ENCODE results near the gene CELA2B.
"Not testable (repeated sequence)": the region's sequence is repeated elsewhere in the genome, so short reads cannot be mapped to it uniquely, and the experiment has no call there.

The CELA2B gene

GRCh38 chr1:15469361-15469760, 6.5 kb upstream of the CELA2B start:
- no peak for DNase-seq (ENCODE audit: low spot score)

GRCh38 chr1:15469821-15470448, 6.0 kb upstream of the CELA2B start:
- not testable (repeated sequence) for DNase-seq (ENCODE audit: low spot score)

DNA sequence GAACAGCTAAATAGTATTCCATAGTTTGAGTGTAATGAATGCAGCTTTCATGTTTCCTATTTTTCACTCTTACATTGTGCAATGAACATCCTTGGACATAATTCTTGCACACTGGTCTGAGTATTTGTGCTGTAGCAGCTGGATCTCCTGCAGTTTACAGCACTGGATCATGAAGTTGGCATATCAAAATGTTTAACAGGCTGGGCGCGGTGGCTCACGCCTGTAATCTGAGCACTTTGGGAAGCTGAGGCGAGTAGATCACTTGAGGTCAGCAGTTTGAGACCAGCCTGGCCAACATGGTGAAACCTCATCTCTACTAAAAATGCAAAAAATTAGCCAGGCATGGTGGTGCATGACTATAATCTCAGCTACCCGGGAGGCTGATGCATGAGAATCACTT, 4.8 kb upstream of the CELA2B start:
- not testable (repeated sequence) for DNase-seq (ENCODE audit: low spot score)

- not testable (repeated sequence) for DNase-seq (ENCODE audit: low spot score)
Measured at GRCh38 chr1:15471723-15472122, 4.2 kb upstream of the CELA2B start.

DNA sequence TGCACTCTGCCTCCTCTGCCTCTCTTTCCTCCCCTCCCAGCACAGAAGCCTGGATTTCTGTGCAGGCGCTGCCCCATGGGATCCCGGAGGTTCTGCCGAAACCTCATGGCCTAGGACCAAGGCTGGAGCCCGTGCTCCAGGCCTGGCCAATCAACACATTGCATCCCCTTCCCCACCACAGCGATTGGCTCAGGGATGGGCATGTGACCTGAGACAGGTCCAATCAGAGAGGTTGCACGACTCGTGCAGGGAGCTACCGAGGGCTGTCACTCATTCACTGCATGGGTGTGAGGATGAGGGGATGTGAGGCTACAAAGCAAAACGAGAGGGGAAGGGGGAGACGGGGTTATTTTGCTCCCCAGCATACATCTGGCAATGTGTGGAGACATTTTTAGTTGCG, 3.3 kb upstream of the CELA2B start:
- no peak for DNase-seq (ENCODE audit: low spot score)

DNA sequence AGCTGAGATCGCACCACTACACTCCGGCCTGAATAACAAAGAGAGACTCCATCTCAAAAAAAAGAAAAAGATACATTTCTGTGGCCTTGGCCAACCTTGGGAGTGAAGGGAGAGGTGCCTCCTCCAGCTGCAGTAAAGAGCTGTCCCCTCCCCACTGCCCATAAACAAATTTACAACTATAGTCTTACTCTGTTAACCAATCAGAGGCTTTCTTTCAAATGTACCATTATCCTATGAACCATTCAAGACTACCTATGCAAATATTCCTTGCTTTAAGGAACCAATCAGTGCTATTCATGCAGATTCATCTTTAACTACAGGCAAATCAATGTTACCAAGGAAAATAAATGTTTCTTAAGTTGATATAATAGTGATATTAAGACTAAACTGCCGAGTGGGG, 1.0 kb downstream of the CELA2B start:
- no peak for DNase-seq (ENCODE audit: low spot score)

- no peak for DNase-seq (ENCODE audit: low spot score)
Measured at GRCh38 chr1:15477646-15478212, 1.8 kb downstream of the CELA2B start.

- DNase-seq (ENCODE audit: low spot score), result no peak
Measured at GRCh38 chr1:15479654-15480347, 3.9 kb downstream of the CELA2B start.

DNA sequence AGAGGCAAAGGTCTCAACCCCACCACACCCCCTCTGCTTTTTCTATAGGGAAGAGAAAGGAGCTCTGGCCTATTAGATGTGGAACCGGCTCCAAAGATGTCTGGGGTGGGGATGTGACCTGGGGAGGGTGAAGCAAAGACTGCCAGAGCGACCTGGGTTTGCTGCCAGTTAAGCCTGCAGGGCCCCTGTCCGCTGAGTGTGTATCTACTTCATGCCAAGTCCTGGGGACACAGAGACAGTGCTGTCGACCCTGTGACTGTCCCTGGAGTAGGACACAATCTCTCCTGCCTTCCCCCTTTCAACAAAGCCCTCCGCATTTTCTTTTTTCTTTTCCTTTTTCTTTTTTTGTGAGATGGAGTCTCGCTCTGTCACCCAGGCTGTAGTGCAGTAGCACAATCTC, 6.6 kb downstream of the CELA2B start:
- not testable (repeated sequence) for DNase-seq (ENCODE audit: low spot score)

- DNase-seq (ENCODE audit: low spot score), result not testable (repeated sequence)
Measured at GRCh38 chr1:15482983-15483543, 7.2 kb downstream of the CELA2B start.

- DNase-seq (ENCODE audit: low spot score), result no peak
Measured at GRCh38 chr1:15483971-15484370, 8.1 kb downstream of the CELA2B start.

DNA sequence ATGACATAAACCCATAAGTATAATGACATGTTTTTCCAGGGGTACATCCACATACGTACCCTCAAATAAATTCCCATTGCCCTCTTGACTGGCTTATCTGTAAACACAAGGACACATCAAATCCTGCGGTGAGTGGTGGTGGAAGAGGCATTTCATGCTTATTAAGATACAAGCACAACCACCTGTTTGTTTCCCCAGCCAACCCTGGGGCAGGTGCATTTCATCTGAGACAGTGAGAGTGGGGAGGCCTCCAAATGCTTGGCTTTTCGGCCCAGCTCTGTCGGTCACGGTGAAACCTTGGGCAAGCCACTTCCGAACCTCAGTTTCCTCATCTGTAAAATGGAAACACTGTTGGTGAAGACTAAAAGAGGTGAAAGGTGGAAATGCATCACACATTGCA, 8.5 kb downstream of the CELA2B start:
- DNase-seq (ENCODE audit: low spot score), result not testable (repeated sequence)

- DNase-seq (ENCODE audit: low spot score), result no peak
Measured at GRCh38 chr1:15485636-15486035, 9.7 kb downstream of the CELA2B start.

DNA sequence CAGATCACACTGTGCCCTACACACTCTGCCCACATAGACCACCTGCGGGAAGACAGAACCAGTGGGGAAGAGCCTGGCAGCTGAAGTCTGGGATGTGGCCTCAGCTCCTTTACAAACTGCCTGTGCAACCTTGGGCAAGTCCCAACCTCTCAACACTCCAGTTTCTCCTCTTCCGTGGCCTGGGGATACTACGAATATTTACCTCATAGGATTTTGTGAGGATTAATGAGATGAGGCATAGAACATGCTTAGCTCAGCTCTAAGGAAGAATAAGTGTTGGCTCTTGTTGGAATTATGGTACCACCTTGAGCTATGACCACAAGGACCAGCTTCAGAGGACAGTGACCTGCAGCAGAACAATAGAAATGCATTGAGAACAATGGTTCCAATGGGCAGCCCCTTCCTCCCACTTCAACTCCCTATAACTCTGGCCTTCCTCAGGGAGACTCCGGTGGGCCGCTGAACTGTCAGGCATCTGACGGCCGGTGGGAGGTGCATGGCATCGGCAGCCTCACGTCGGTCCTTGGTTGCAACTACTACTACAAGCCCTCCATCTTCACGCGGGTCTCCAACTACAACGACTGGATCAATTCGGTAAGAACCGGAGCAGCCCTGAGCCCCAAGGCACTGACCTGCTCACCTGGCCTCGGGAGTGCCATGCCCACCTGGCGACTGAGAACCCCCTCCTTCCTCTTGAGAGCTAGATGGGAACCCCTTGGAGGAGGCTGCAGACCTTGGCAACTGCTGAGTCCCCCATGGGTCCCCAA, 11.1 kb downstream of the CELA2B start:
- DNase-seq (ENCODE audit: low spot score), result not testable (repeated sequence)

DNA sequence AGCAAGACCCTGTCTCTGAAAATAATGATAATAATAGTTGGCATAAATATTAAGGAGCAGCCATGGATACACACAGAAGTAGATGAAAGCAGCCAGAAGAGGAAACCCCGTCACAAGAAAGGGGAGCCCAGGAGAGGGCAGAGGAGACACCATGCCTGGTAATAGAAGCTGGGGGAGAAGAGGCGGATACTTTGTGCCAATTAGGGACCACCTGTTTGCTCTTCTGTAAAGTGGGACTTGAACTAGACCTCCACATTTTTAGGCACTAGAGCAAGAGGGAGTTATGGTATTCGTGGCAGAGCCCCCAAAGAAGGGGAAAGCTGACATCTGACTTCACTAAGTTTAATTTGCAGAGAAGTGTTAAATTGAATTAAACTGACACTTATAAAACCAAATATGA, 12.5 kb downstream of the CELA2B start:
- no peak for DNase-seq (ENCODE audit: low spot score)

DNA sequence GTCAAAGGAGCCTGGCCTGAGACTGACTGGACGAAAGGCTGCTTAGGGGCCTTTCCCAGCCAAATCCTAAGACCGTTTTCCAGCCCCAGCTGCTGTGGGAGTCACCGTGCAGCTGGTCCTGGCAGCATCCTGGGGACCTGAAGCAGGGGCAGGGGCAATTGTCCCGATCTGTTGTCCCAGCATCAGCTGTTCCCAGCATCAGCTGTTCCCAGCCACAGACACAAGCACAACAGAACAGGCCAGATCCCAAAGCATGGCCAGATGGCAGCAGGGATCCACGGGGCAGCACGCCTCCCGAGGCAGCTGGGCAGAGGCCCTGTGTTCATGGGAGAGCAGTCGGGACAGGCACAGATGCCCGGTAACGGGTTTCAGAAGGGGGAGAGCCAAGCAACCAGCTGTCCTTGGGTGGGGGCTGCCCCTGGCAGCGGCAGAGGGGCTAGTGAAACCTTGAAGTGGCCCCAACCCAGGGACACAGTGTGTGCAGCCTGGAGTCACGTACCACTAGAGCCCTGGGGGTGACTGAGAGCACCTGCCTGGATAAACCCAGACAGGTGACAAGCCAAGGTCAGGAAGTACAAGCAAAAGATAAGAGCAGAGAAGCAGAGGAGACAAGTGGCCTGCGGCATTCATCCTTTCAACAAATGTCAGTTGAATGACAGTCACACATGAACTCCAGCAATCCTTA, 13.3 kb downstream of the CELA2B start:
- DNase-seq (ENCODE audit: low spot score), result no peak

GRCh38 chr1:15491010-15491409, 15.1 kb downstream of the CELA2B start:
- not testable (repeated sequence) for DNase-seq (ENCODE audit: low spot score)

DNA sequence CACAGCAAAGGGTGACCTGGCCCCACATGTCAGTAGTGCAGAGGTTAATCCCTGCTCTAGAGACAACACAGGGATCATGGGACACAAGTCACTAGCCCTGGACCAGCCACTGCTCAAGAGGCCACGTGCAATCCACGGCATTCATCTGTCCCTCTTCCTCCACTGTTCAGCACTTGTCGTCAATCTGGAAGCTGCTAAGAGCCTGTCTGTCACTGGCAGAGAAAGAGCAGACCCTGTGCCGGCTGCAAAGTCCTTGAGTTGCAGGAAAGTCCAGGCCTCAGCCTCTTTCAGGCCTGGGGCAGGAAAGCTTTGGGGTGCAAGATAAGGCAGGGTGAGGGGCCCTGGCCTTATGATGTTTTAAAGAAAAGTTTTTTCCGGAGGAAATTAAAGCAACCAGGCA, 16.7 kb downstream of the CELA2B start:
- no peak for DNase-seq (ENCODE audit: low spot score)

DNA sequence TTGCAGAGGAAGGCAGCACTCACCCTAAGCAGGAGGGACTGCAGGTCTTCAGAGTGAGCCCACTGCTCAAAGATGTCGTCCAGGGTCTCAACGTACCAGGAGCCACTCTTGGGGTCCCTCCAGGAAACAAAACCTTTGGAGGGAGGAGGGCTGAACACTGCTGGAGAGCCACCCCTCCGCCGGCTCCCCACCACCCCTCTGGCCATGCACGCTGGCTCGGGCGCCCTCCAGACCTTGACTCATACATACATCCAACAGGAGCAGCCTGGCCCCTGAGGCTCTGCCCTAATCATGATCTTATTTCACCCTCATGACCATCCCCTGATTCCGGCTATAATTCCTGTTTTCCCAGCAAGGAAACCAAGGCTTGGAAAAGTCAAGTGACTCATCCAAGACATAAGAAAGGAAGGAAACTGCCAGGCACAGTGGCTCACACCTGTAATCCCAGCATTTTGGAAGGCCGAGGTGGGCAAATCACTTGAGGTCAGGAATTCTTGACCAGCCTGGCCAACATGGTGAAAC, 18.0 kb downstream of the CELA2B start:
- DNase-seq (ENCODE audit: low spot score), result no peak

- no peak for DNase-seq (ENCODE audit: low spot score)
Measured at GRCh38 chr1:15500184-15501178, 24.6 kb downstream of the CELA2B start.
